Right kidney (tissue), 1 donor: Measurements from ENCODE around the gene CHRNB1.

Source experiments
- DNase-seq: peaks from one replicate; pipeline ENCODE4 v3.0.0-alpha.2; 2016

The CHRNB1 gene

GRCh38 chr17:7483255-7484066 lies 38.6 kb downstream of the CHRNB1 start:
- DNase-seq: peak; percentile 98

DNA sequence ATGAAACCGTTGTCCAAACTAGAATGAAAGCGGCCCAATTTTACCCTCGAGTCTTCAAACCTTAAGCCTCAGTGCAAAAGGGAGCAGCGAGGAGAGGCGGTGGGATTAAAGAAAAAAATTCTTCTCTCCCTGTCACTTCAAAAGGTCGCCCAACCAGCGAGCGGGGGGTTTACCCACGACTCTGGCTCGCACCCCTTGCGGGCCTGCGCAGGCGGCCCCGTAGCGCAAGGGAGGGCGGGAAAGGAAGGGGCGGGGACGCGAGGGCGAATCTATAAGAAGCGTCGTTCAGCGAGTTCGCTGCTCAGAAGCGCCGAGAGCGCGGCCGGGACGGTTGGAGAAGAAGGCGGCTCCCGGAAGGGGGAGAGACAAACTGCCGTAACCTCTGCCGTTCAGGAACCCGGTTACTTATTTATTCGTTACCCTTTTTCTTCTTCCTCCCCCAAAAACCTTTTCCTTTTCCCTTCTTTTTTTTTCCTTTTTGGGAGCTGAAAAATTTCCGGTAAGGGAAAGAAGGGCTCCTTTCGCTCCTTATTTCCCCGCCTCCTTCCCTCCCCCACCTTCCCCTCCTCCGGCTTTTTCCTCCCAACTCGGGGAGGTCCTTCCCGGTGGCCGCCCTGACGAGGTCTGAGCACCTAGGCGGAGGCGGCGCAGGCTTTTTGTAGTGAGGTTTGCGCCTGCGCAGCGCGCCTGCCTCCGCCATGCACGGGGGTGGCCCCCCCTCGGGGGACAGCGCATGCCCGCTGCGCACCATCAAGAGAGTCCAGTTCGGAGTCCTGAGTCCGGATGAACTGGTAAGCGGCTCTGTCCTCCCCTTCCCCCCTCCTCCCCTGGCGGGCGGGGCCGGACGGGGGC lies 39.4 kb downstream of the CHRNB1 start, which contains the start of gene POLR2A:
Gene POLR2A (plus strand): TSS at position 300 of the 852 bp plus-strand sequence.
- DNase-seq: peak; percentile 99

- no peak for DNase-seq
Measured at GRCh38 chr17:7484919-7485377, 40.1 kb downstream of the CHRNB1 start.

GRCh38 chr17:7486181-7486580 lies 41.3 kb downstream of the CHRNB1 start:
- no peak for DNase-seq

DNA sequence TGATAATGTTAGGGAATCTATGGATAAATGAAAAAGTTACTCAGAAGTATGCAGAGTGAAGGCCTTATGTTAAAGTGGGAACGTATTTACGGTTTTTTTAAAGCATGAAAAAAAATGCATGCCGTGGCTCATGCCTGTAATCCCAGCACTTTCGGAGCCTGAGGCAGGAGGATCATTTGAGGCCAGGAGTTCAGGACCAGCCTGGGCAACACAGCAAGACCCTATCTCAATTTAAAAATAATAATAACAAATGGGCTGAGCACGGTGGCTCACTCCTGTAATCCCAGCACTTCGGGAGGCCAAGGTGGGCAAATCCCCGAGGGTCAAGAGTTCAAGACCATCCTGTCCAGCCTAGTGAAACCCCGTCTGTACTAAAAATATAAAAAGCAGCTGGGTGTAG lies 45.3 kb downstream of the CHRNB1 start:
- DNase-seq: no peak

DNA sequence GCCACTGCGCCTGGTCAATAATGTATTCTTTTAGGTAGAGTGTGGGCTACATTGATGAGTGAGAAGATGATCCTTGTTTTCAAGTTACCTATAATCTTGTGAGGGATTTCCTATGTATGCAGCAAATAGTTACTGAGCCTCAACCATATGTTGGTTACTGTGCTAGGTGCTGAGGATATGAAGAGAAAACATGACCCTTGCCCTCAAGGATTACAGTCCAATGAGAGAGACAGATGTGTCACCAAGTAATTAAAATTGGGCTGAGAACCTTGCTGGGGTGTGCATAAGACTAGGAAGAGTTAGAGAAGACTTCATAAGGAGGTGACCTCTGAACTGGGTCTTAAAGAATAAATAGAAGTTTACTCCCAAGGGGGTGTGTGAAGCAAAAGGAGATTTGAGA lies 46.7 kb downstream of the CHRNB1 start:
- DNase-seq: no peak

- DNase-seq: no peak
Measured at GRCh38 chr17:7493941-7494340, 49.1 kb downstream of the CHRNB1 start.

GRCh38 chr17:7495906-7496434 lies 51.1 kb downstream of the CHRNB1 start:
- DNase-seq: no peak

DNA sequence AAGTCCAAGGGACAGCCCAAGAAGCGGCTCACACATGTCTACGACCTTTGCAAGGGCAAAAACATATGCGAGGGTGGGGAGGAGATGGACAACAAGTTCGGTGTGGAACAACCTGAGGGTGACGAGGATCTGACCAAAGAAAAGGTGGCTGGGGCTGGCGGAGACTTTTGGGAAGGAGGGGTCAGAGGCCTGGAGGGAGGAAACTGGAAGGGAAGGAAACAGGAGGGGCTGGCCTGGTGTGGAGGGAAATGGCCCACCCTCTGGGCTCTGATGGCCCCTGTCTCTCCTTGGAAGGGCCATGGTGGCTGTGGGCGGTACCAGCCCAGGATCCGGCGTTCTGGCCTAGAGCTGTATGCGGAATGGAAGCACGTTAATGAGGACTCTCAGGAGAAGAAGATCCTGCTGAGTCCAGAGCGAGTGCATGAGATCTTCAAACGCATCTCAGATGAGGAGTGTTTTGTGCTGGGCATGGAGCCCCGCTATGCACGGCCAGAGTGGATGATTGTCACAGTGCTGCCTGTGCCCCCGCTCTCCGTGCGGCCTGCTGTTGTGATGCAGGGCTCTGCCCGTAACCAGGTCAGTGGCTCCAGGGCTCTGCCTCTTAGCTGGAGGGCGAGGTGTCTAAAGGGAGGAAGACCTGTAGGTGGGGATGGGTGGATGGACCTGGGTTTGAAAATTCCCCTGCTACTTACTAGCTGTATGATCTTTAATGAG lies 51.8 kb downstream of the CHRNB1 start:
- DNase-seq: no peak

DNA sequence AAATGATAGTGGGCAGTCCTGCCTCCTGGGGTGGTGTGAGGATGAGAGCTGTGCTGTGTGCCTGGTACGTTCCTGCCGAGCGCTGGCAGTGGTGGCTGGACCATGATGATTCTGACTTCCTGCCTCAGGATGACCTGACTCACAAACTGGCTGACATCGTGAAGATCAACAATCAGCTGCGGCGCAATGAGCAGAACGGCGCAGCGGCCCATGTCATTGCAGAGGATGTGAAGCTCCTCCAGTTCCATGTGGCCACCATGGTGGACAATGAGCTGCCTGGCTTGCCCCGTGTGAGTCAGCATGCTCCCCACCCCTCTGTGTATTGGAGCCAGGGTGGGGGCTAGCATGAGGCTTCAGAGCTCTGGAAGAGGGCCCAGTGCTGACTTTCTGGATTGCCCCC lies 52.4 kb downstream of the CHRNB1 start:
- DNase-seq: no peak

GRCh38 chr17:7497636-7498035 lies 52.8 kb downstream of the CHRNB1 start:
- DNase-seq: no peak

DNA sequence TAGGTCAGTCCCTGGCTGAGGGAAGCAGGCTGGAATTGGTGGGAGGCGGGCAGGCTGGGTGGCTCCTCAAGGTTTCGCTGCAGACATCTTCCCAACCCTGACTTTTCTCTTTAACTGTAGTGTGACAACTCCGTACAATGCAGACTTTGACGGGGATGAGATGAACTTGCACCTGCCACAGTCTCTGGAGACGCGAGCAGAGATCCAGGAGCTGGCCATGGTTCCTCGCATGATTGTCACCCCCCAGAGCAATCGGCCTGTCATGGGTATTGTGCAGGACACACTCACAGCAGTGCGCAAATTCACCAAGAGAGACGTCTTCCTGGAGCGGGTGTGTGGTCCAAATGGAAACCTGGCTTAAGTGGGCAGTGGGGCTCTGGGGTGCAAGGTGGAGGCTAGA lies 54.3 kb downstream of the CHRNB1 start:
- DNase-seq: no peak

GRCh38 chr17:7501729-7502128 lies 56.9 kb downstream of the CHRNB1 start:
- DNase-seq: no peak

GRCh38 chr17:7502171-7502847 lies 57.4 kb downstream of the CHRNB1 start:
- no peak for DNase-seq

DNA sequence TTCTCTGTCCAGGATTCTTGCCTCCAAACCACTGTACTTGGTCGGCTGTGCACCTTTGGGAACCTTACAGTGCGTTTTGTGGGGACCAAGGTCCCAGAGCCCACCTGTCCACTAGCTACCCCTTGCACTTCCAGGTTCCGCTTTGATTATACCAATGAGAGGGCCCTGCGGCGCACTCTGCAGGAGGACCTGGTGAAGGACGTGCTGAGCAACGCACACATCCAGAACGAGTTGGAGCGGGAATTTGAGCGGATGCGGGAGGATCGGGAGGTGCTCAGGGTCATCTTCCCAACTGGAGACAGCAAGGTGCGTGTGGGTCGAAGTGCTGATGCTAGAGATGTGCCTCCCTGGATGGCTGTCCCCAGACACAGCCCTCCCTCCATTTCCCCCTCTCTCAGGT lies 58.1 kb downstream of the CHRNB1 start:
- no peak for DNase-seq

DNA sequence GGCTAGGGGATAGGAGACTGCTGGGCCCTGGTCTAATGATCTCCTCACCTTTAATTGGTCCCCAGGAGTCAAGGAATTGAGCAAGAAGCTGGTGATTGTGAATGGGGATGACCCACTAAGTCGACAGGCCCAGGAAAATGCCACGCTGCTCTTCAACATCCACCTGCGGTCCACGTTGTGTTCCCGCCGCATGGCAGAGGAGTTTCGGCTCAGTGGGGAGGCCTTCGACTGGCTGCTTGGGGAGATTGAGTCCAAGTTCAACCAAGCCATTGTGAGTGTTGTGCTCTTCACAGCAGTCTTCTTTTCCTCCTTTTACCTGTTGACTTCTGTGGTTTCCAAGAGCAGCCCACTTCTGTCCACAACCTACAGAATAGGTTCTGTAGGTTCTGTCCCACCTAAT lies 58.7 kb downstream of the CHRNB1 start:
- DNase-seq: no peak
